Activated gamma-delta T cell treated with anti-CD3 and anti-CD28 coated beads, Interleukin-2, amount 50 U/mL, for 16 hours (primary cell): ENCODE results near the gene MAPRE2.

Source experiments
- DNase-seq: peaks from one replicate; pipeline ENCODE4 v3.0.0-alpha.2; 2020; ENCODE audit warnings: low read depth

Gene MAPRE2

DNA sequence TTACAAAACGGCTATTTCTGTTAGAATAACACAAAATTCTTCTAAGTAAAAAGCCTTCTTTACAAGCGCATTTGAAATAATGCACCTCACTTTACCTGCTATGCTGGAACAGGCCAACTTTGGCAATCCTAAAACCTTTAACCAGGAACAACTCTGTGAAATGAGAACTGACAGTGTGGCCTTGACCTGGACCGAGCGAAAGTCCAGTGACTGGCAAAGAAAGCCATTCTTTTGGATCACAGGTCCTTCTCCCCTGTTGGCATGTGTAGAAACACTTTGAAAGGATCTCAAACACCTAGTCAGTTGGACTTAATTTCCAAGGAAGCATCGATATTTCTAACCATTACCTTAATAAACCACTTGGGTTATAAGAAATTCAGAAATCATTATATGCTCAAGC is 21.2 kb downstream of the MAPRE2 start:
- DNase-seq, result no peak

DNA sequence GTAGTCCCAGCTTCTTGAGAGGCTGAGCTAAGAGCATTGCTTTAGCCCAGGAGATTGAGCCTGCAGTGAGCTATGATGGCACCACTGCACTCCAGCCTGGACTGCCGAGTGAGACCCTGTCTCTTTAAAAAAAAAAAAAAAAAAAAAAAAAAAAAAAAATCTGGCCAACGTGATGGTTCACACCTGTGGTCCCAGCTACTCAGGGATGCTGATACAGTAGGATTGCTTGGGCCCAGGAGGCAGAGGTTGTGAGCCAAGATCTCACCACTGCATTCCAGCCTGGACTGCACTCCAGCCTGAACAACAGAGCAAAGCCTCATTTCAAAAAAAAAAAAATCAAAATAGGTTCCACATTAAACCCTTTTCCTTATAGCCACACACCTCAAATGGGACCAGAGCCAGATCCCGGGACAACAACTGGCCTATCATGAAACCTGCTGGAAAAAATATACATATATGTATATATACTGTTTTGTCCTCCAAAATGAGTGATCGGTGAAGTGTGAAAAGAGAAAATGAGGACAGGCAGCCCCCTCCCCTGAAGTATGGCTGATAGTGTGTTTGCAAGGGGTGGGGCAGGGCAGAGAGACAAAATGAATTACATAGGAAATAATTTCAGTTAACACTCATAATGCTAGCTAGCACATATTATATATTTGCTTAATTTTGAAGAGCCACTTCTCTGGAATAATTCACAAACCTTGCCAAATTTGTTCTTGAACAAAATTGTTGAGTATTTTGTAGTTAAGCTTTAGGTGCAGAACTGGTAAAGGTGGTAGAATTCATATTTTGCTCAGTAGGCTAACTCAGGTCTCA is 22.9 kb downstream of the MAPRE2 start:
- DNase-seq, result no peak

- no peak for DNase-seq
Observed at GRCh38 chr18:35067454-35067853, 26.2 kb downstream of the MAPRE2 start.

GRCh38 chr18:35071819-35072247 is 30.6 kb downstream of the MAPRE2 start:
- DNase-seq, result no peak

DNA sequence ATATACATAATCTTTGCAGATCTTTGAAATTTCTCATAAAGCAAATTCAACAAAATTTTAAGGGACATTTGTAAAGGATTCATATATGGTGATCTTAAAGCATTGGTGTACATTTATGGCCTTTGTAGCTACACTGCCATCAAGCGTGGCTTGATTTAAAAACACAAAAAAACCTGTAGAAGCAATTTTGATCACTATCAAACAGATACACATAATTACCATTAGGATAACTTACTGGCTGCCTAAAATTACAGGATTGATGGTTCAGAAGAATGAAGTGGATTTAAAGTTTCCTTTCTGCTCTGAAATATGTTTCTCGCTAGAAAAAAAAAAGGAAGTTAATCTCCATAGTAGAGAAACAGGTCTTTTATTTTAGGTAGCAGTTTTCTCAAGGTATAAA is 31.4 kb downstream of the MAPRE2 start:
- DNase-seq, result no peak

- DNase-seq, result no peak
Observed at GRCh38 chr18:35073186-35074105, 32.2 kb downstream of the MAPRE2 start.

- no peak for DNase-seq
Observed at GRCh38 chr18:35074581-35074980, 33.4 kb downstream of the MAPRE2 start.

GRCh38 chr18:35075132-35075531 is 33.9 kb downstream of the MAPRE2 start:
- DNase-seq, result no peak

GRCh38 chr18:35076135-35076924 is 35.1 kb downstream of the MAPRE2 start:
- no peak for DNase-seq

- DNase-seq, result no peak
Observed at GRCh38 chr18:35077937-35078336, 36.7 kb downstream of the MAPRE2 start.

- no peak for DNase-seq
Observed at GRCh38 chr18:35080058-35080457, 38.8 kb downstream of the MAPRE2 start.

- DNase-seq, result no peak
Observed at GRCh38 chr18:35083174-35083712, 42.0 kb downstream of the MAPRE2 start.

GRCh38 chr18:35084494-35085449 is 43.6 kb downstream of the MAPRE2 start:
- no peak for DNase-seq

GRCh38 chr18:35085450-35086380 is 44.5 kb downstream of the MAPRE2 start:
- no peak for DNase-seq

GRCh38 chr18:35086704-35087103 is 45.5 kb downstream of the MAPRE2 start:
- no peak for DNase-seq

DNA sequence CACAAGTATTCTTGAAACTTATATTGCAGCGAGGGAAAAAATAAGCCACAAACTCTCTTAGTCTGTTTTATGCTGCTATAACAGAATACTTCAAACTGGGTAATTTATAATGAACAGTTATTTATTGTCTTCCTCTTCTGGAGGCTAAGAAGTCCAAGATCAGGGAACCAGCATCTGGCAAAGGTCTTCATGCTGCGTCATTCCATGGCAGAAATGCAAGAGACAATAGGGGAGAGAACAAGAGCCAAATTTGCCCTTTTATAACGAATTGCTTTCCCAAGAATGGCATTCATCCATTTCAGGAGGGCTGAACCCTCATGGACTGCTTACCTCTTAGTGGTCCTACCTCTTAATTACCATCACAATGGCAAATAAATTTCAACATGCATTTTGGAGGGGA is 46.5 kb downstream of the MAPRE2 start:
- no peak for DNase-seq

- DNase-seq, result no peak
Observed at GRCh38 chr18:35088921-35089320, 47.7 kb downstream of the MAPRE2 start.

- DNase-seq, result no peak
Observed at GRCh38 chr18:35089382-35089781, 48.2 kb downstream of the MAPRE2 start.

- DNase-seq, result no peak
Observed at GRCh38 chr18:35089891-35090550, 48.8 kb downstream of the MAPRE2 start.
